HG03520 (cell line): ENCODE results near the gene TBCD.

ENCODE experiments used
- ATAC-seq: cut with Tn5 transposase; IDR thresholded peaks from one replicate; pipeline ENCODE4 v1.9.1; 2021; ENCODE audit warnings: mild to moderate bottlenecking, moderate library complexity; ENCODE audit not compliant: unreplicated experiment

Gene TBCD

GRCh38 chr17:82882715-82883418, 131.0 kb downstream of the TBCD start:
- no peak for ATAC-seq

GRCh38 chr17:82883419-82884031, 131.7 kb downstream of the TBCD start:
- no peak for ATAC-seq

DNA sequence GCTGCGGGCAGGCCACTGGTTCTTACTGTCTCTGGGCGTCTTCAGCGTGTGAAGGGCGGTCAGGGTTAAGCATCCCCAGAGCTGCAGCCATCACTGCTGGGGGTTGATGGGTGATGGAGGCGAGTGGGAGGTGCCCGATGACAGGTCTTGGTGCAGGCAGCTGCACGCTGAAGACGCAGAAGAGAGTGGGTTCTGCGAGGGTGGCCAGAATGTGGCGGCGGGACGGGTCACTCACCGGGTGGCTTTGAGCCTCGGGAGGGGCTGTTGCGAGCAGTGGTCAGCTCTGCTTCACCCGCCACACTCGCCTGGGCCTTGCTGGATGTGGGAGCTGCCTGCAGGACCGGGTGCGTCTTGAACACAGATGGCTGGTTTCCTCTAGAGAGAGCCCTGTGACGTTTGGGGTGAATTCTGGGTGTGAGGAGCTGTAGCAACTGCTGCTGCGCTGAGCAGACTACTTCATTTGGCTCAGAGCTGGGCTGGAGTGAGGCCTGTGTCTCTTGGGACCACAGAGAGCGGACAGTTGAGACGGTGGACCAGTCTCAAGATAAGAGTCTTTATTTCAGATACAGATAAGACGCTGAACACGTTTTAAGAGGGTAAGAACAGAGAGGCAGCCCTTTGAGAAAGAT, 132.6 kb downstream of the TBCD start:
- no peak for ATAC-seq

- no peak for ATAC-seq
Measured at GRCh38 chr17:82884970-82885353, 133.1 kb downstream of the TBCD start.

- ATAC-seq: no peak
Measured at GRCh38 chr17:82887255-82888164, 135.6 kb downstream of the TBCD start.

GRCh38 chr17:82888583-82889495, 137.0 kb downstream of the TBCD start:
- no peak for ATAC-seq

DNA sequence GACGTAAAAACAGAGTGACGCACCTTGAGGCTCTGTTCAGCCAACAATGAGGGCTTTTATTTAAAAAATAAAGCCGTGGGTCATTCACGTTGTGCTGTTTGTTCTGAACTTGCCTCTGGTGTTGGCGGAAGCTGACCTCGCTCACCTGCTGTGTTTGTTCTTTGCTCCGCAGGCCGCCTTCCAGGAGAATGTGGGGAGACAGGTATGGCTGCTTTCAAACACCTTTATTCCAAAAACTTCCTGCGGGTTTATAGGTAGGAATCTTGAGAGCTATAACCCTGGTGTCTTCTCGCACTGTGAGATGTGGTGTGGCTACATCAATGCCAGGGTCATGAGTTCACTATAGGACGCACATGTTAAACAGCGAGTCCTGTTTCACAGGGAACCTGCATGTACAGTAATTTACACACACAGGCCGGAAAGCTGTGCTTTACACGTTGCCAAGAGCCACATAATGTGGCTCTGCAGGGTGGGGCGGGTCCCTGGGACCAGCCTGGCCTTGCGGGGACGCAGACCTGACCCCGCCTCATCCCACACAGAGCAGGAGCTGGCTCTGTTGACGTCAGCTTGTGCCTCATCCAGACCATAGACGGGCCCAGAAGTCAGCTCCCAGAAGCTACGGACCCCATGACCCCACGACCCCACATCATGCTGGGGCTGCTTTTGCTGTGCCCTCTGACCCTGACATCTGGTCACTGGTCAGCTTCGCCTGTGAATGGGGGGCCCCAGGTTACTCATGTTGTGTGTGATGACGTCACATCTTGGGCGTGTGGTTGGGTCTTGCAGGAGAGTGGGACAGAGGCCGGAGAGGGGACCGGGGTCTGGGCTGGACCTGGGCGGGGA, 137.9 kb downstream of the TBCD start:
- ATAC-seq: no peak

DNA sequence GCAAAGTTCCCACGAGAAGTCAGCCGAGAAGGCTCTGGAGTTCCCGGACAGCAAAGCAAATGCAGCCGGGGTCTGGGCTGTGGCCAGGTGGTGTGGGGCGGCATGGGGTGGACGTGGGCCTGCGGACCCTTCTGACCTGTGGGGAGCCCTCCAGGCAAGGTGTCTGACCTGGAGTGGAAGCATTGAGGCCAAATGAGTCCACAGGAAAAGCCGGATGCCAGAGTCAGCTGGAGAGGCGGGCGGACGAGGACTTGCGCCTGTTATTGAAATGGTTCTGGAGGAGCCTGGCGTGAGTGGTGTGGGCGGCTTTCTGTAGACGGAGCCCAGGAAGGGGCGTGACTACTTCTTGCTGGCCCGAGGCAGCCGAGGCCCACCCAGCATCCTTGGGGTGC, 138.5 kb downstream of the TBCD start:
- ATAC-seq: no peak

- no peak for ATAC-seq
Measured at GRCh38 chr17:82890926-82891678, 139.2 kb downstream of the TBCD start.

DNA sequence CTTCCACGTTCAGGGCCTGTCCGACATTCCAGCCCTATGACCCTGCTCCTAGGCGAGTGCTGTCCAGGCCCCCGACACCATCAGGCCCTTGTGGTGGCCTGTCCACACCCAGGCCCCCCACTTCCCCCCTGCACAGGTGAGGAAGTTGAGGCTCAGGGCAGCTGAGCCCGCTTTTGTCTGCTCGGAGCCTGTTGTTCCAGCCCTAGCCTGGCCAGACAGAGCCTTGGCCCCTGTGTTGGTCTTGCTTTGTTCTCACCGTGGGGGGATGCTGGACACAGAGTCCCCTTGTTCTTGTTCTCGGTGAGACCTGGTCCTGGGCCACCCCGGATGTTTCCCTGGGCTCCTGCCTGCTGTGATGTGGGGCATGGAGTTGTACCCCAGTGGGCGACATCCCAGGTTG, 140.0 kb downstream of the TBCD start:
- no peak for ATAC-seq

GRCh38 chr17:82892899-82893565, 141.2 kb downstream of the TBCD start:
- no peak for ATAC-seq

- no peak for ATAC-seq
Measured at GRCh38 chr17:82893779-82894178, 141.9 kb downstream of the TBCD start.

DNA sequence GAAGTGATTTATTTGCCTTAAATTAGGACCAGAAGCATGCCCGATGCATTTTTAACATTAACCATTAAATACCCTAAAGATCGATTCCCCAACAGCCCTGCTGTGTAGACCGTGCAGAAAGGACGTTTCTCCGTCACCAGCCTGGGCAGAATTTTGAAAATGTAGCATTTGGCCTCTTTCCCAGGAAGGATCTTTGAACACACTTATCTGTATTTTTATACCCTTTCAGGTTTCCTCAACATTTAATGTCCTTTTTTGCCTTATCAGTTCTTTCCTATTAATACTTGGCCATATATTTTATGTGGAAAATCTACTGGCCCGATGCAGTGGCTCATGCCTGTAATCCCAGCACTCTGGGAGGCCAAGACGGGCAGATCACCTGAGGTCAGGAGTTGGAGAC, 142.5 kb downstream of the TBCD start:
- ATAC-seq: no peak

- ATAC-seq: no peak
Measured at GRCh38 chr17:82895087-82895486, 143.2 kb downstream of the TBCD start.

- no peak for ATAC-seq
Measured at GRCh38 chr17:82896071-82897000, 144.5 kb downstream of the TBCD start.

DNA sequence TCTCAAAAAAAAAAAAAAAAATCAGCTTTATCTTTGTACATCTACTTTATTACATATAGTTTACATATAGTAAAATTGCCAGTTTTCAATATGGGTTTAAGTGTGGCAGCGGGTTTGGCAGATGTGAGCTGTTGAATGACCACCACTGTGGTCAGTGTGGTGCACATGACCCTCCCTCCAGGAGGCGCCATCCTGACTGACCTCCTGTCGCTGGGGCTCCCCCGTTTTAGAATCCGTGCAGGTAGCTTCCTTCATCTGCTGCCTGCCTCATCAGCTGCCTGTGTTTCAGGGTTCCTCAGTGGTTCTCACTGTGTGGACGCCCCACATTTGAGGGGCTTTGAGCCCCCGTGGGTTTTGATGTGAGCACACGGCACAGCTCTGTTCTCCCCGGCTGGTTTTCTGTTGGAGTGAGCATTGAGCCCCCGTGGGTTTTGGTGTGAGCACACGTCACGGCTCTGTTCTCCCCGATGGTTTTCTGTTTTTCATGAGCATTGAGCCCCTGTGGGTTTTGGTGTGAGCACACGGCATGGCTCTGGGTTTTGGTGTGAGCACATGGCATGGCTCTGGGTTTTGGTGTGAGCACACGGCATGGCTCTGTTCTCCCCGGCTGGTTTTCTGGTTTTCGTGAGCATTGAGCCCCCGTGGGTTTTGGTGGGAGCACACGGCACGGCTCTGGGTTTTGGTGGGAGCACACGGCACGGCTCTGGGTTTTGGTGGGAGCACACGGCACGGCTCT, 145.8 kb downstream of the TBCD start:
- ATAC-seq: no peak
